Activated T-helper 1 cell treated with anti-CD3 and anti-CD28 coated beads, Interleukin-12 subunit alpha, Interleukin-12 subunit beta, Interleukin-2, Interleukin-4 antibody, amounts not matched to agents 30 ng/mL and 10 ng/mL and 1 ng/mL, durations not matched to agents 14 hours and 24 hours and 36 hours (primary cell): Measurements from ENCODE around the gene SLC16A6. TPM values are rescaled to one million over a fixed set of nuclear protein-coding genes. Genes with fewer than 3 reads are reported as not detected.

ENCODE experiments used
- total RNA-seq: library from RNA; stranded (reverse); gene quantifications from 2 replicates; pipeline ENCODE4 v1.2.3, GENCODE V29; 2022

Gene SLC16A6
- total RNA-seq, 1 donor from 2014 or later, result 3.0 TPM

Other genes with a start within 250 kb of the SLC16A6 start
- 67.3 and 75.7 TPM in 2 replicates for gene AMZ2, start 43.1 kb downstream of the SLC16A6 start, total RNA-seq
- gene ARSG, start 368 bp upstream of the SLC16A6 start, total RNA-seq, result 5.5 and 6.7 TPM in 2 replicates
- 11.5 and 13.1 TPM in 2 replicates for gene WIPI1, start 166.4 kb upstream of the SLC16A6 start, total RNA-seq
- 209 and 214 TPM in 2 replicates for gene PRKAR1A, start 221.3 kb upstream of the SLC16A6 start, total RNA-seq